GM12878 (cell line): Measurements from ENCODE around the gene CERKL. TPM values are rescaled to one million over a fixed set of nuclear protein-coding genes. Genes with fewer than 3 reads are reported as not detected.

ENCODE experiments used
- ASH2L ChIP-seq: fragments of 300-600, 200-600 bp; sonication (generic); IDR thresholded peaks from 2 replicates; pipeline ENCODE4 v1.6.1; 2017; ENCODE audit warnings: low read depth, mild to moderate bottlenecking, borderline replicate concordance
- ATF7 ChIP-seq: fragments of 450-650 bp; IDR thresholded peaks from 2 replicates; pipeline ENCODE4 v1.6.1; 2016; ENCODE audit warnings: low read depth, mild to moderate bottlenecking
- BRCA1 ChIP-seq: IDR thresholded peaks from 2 replicates; pipeline ENCODE4 v1.6.1; 2011; ENCODE audit warnings: low read depth, low read length, improper control_type of control experiment
- CHD1 ChIP-seq: IDR thresholded peaks from 2 replicates; pipeline ENCODE4 v1.6.1; 2012; ENCODE audit warnings: low read depth, low read length, improper control_type of control experiment
- EED ChIP-seq: sonication (generic); IDR thresholded peaks from 2 replicates; pipeline ENCODE4 v1.6.1; 2016; ENCODE audit warnings: antibody characterized with exemption, low read depth
- ESRRA ChIP-seq: IDR thresholded peaks from 2 replicates; pipeline ENCODE4 v1.6.1; 2012; ENCODE audit warnings: mild to moderate bottlenecking, low read length, improper control_type of control experiment
- HDAC2 ChIP-seq: fragments of 200-600 bp; sonication (generic); IDR thresholded peaks from 2 replicates; pipeline ENCODE4 v1.6.1; 2017
- HDGF ChIP-seq: fragments of 450-650 bp; IDR thresholded peaks from 2 replicates; pipeline ENCODE4 v1.6.1; 2016; ENCODE audit warnings: antibody characterized with exemption
- JUNB ChIP-seq: IDR thresholded peaks from 2 replicates; pipeline ENCODE4 v1.6.1; 2016; ENCODE audit warnings: antibody characterized with exemption, mild to moderate bottlenecking
- MTA3 ChIP-seq: IDR thresholded peaks from 2 replicates; pipeline ENCODE4 v1.6.1; 2012; ENCODE audit warnings: low read length, inconsistent platforms, borderline replicate concordance
- MXI1 ChIP-seq: fragments of 150-350 bp; IDR thresholded peaks from 2 replicates; pipeline ENCODE4 v1.6.1; 2011; ENCODE audit warnings: low read depth, mild to moderate bottlenecking, inconsistent platforms, low read length, improper control_type of control experiment
- NBN ChIP-seq: fragments of 450-650 bp; IDR thresholded peaks from 2 replicates; pipeline ENCODE4 v1.6.1; 2016
- NFYA ChIP-seq: IDR thresholded peaks from 2 replicates; pipeline ENCODE4 v1.6.1; 2011; ENCODE audit warnings: low read depth, mild to moderate bottlenecking, low read length, improper control_type of control experiment, borderline replicate concordance
- POU2F2 ChIP-seq: IDR thresholded peaks from 3 replicates; pipeline ENCODE4 v1.6.1; 2011; ENCODE audit warnings: low read depth, mild to moderate bottlenecking, low read length, borderline replicate concordance
- RCOR1 ChIP-seq: conservative IDR thresholded peaks from 2 replicates; pipeline ENCODE4 v1.6.1; 2012; ENCODE audit warnings: low read depth, low read length, improper control_type of control experiment
- RELA ChIP-seq: fragments of 450-650 bp; IDR thresholded peaks from 2 replicates; pipeline ENCODE4 v1.8.0; 2014; ENCODE audit warnings: borderline replicate concordance; ENCODE audit not compliant: partially characterized antibody
- RUNX3 ChIP-seq: IDR thresholded peaks from 2 replicates; pipeline ENCODE4 v1.6.1; 2012; ENCODE audit warnings: low read length, inconsistent platforms
- SMAD5 ChIP-seq: IDR thresholded peaks from 2 replicates; pipeline ENCODE4 v1.6.1; 2016; ENCODE audit warnings: antibody characterized with exemption, low read depth
- SPI1 ChIP-seq: IDR thresholded peaks from 2 replicates; pipeline ENCODE4 v1.6.1; 2011; ENCODE audit warnings: low read depth, mild to moderate bottlenecking, low read length, moderate library complexity, borderline replicate concordance; ENCODE audit not compliant: insufficient read depth
- STAT1 ChIP-seq: fragments of 450-650 bp; conservative IDR thresholded peaks from 2 replicates; pipeline ENCODE4 v1.6.1; 2014; ENCODE audit warnings: antibody characterized with exemption, mild to moderate bottlenecking
- SUPT20H ChIP-seq: IDR thresholded peaks from 2 replicates; pipeline ENCODE4 v1.6.1; 2011; ENCODE audit warnings: low read depth, mild to moderate bottlenecking, low read length, moderate library complexity, borderline replicate concordance; ENCODE audit not compliant: control insufficient read depth
- SUZ12 ChIP-seq: fragments of 200-600 bp; sonication (generic); IDR thresholded peaks from one replicate; pipeline ENCODE4 v1.6.1; 2018; ENCODE audit warnings: antibody characterized with exemption, mild to moderate bottlenecking; ENCODE audit not compliant: unreplicated experiment
- TAF1 ChIP-seq: IDR thresholded peaks from 2 replicates; pipeline ENCODE4 v1.6.1; 2011; ENCODE audit warnings: mild to moderate bottlenecking, low read depth, low read length, borderline replicate concordance
- TARDBP ChIP-seq: IDR thresholded peaks from 2 replicates; pipeline ENCODE4 v1.6.1; 2016; ENCODE audit warnings: borderline replicate concordance
- TBL1XR1 ChIP-seq: IDR thresholded peaks from 2 replicates; pipeline ENCODE4 v1.6.1; 2012; ENCODE audit warnings: low read depth, low read length, improper control_type of control experiment
- ZBED1 ChIP-seq: IDR thresholded peaks from 2 replicates; pipeline ENCODE4 v1.6.1; 2016; ENCODE audit warnings: borderline replicate concordance
- polyA plus RNA-seq, 11 experiments: library from polyadenylated mRNA; depleted of rRNA in 4 of 11; unstranded in 6 of 11; stranded (reverse) in 5 of 11; fragments of >200 nt; fragmentation: Nextera tagmentation in 4 of 11; fragmentation: Illumina TruSeq in 1 of 11; extraction: Ambion mirVana in 4 of 11; extraction: Trizol in 1 of 11; gene quantifications; 1 replicate in 1 of 11; 2 replicates in 10 of 11; pipeline versions ENCODE4 v1.2.1 to v1.2.3, GENCODE V29; 2011 to 2016; ENCODE audit warnings: inconsistent platforms in 2 of 11, missing spikeins in 2 of 11, low read depth in 1 of 11
- total RNA-seq, 4 experiments: library from RNA; depleted of rRNA in 3 of 4; stranded (reverse); fragments of >200 nt in 3 of 4; fragmentation: Illumina TruSeq in 1 of 4; extraction: Trizol in 1 of 4; gene quantifications; 2 replicates each; pipeline versions ENCODE4 v1.2.1 to v1.2.3, GENCODE V29; 2013 to 2021
- TF ChIP-seq, protein P1 (sequence below): IDR thresholded peaks from 2 replicates; pipeline ENCODE4 v1.6.1; 2012; ENCODE audit warnings: low read depth, low read length, improper control_type of control experiment
- TF ChIP-seq, protein P2 (sequence below): fragments of 450-650 bp; IDR thresholded peaks from 2 replicates; pipeline ENCODE4 v1.6.1; 2017; ENCODE audit warnings: mild to moderate bottlenecking, low read depth, inconsistent platforms; ENCODE audit not compliant: poor library complexity, severe bottlenecking
- TF ChIP-seq, protein P3 (sequence below): fragments of 450-650 bp; IDR thresholded peaks from 2 replicates; pipeline ENCODE4 v1.6.1; 2016; ENCODE audit warnings: mild to moderate bottlenecking

CERKL gene
- total and polyA plus RNA-seq, 10 of the 15 experiments (the other 5 are each of a cell fraction or from before 2014, with no cell fraction given) = 0.05 to 23.0 (median 6.0) TPM; not detected in 2

DNA sequence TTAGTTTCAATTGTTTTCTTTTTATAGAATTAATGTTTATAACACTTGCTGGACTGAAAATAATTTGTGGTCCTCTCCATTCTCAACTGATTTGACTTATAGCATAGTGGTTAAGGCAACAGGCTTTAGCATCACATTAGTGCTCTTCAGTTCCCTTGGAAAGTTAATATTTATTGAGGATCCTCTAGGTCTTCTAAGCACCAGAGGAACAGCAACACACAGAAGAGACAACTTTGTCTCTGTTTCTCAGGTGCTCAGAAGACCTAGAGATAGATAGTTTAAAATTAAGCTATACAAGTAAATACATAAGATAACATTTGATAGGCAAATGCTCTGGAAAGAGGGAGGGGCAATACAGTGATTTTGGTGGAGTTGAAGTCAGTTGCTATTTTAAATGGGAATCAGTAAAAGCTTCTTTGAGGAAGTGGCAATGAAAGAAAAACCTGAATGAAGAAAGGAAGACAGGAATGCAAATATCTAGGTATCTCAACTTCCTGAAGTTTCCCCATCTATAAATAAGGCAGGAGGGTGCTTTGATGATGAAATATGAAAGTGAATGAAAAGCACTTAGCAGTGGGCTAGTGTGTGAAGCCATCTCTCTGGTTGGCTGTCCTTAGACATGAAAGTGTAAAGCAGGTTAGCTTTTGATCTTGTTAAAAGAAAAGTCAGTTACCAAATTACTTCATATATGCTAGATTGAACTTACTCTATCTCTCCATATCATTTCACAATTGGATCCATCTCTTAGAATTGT, 15.5 kb upstream of the CERKL start (continued):
- no peak for TF ChIP-seq TARDBP
- TF ChIP-seq MTA3 = no peak
- TF ChIP-seq TBL1XR1 = no peak
- TF ChIP-seq NFYA = no peak
- no peak for TF ChIP-seq MXI1
- TF ChIP-seq SUPT20H = no peak
- no peak for TF ChIP-seq RCOR1
- no peak for TF ChIP-seq HDAC2
- TF ChIP-seq, protein P1, sequence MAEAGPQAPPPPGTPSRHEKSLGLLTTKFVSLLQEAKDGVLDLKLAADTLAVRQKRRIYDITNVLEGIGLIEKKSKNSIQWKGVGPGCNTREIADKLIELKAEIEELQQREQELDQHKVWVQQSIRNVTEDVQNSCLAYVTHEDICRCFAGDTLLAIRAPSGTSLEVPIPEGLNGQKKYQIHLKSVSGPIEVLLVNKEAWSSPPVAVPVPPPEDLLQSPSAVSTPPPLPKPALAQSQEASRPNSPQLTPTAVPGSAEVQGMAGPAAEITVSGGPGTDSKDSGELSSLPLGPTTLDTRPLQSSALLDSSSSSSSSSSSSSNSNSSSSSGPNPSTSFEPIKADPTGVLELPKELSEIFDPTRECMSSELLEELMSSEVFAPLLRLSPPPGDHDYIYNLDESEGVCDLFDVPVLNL = no peak
- no peak for TF ChIP-seq BRCA1
- TF ChIP-seq SUZ12 = no peak
- TF ChIP-seq CHD1 = no peak
- no peak for TF ChIP-seq STAT1
- TF ChIP-seq, protein P2, sequence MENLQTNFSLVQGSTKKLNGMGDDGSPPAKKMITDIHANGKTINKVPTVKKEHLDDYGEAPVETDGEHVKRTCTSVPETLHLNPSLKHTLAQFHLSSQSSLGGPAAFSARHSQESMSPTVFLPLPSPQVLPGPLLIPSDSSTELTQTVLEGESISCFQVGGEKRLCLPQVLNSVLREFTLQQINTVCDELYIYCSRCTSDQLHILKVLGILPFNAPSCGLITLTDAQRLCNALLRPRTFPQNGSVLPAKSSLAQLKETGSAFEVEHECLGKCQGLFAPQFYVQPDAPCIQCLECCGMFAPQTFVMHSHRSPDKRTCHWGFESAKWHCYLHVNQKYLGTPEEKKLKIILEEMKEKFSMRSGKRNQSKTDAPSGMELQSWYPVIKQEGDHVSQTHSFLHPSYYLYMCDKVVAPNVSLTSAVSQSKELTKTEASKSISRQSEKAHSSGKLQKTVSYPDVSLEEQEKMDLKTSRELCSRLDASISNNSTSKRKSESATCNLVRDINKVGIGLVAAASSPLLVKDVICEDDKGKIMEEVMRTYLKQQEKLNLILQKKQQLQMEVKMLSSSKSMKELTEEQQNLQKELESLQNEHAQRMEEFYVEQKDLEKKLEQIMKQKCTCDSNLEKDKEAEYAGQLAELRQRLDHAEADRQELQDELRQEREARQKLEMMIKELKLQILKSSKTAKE = no peak
- no peak for TF ChIP-seq HDGF
- no peak for TF ChIP-seq ASH2L
- no peak for TF ChIP-seq SMAD5
- peak; percentile 60 for TF ChIP-seq RUNX3
- no peak for TF ChIP-seq RELA
- no peak for TF ChIP-seq NBN
- TF ChIP-seq POU2F2 = 0 out of 3 replicates have a peak, but pooled peaks have one; percentile 22
- TF ChIP-seq ATF7 = no peak
- TF ChIP-seq JUNB = peak; percentile 46
- TF ChIP-seq TAF1 = no peak
- TF ChIP-seq, protein P3, sequence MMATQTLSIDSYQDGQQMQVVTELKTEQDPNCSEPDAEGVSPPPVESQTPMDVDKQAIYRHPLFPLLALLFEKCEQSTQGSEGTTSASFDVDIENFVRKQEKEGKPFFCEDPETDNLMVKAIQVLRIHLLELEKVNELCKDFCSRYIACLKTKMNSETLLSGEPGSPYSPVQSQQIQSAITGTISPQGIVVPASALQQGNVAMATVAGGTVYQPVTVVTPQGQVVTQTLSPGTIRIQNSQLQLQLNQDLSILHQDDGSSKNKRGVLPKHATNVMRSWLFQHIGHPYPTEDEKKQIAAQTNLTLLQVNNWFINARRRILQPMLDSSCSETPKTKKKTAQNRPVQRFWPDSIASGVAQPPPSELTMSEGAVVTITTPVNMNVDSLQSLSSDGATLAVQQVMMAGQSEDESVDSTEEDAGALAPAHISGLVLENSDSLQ = no peak
- TF ChIP-seq EED = no peak
- no peak for TF ChIP-seq ESRRA
- TF ChIP-seq ZBED1 = no peak
- peak; percentile 9; the same call in 1 of the 2 replicates for TF ChIP-seq SPI1
